Measurements from ENCODE around the gene LOXL3. TPM values are rescaled to one million over a fixed set of nuclear protein-coding genes. Genes with fewer than 3 reads are reported as not detected.
A peak's percentile ranks its signal among the peaks of the same experiment; 100 is the strongest.

Gene LOXL3
- total RNA-seq, 1 donor from 2014 or later = 1.7 TPM

- peaks cover 32% of the 10 kb centered on the region for H3K4me1 Mint-ChIP-seq (ENCODE audit: low read depth)
- no peak overlapping the region for H3K27ac Mint-ChIP-seq
- no peak for DNase-seq (ENCODE audit: low spot score)
- intact Hi-C loops (cut with micrococcal nuclease) = no loop called here
- peaks cover 50% of the 10 kb centered on the region for H3K36me3 Mint-ChIP-seq (ENCODE audit: low read depth)
- peaks cover 4% of the 10 kb centered on the region for H3K27me3 Mint-ChIP-seq (ENCODE audit: low read depth)
- no peaks in the 10 kb centered on the region for H3K9me3 Mint-ChIP-seq
- peak overlapping the region; percentile 50 for H3K4me3 Mint-ChIP-seq (ENCODE audit: low read depth)
These were observed 27.0 kb downstream of the LOXL3 start for GRCh38 chr2:74526649-74527230.

DNA sequence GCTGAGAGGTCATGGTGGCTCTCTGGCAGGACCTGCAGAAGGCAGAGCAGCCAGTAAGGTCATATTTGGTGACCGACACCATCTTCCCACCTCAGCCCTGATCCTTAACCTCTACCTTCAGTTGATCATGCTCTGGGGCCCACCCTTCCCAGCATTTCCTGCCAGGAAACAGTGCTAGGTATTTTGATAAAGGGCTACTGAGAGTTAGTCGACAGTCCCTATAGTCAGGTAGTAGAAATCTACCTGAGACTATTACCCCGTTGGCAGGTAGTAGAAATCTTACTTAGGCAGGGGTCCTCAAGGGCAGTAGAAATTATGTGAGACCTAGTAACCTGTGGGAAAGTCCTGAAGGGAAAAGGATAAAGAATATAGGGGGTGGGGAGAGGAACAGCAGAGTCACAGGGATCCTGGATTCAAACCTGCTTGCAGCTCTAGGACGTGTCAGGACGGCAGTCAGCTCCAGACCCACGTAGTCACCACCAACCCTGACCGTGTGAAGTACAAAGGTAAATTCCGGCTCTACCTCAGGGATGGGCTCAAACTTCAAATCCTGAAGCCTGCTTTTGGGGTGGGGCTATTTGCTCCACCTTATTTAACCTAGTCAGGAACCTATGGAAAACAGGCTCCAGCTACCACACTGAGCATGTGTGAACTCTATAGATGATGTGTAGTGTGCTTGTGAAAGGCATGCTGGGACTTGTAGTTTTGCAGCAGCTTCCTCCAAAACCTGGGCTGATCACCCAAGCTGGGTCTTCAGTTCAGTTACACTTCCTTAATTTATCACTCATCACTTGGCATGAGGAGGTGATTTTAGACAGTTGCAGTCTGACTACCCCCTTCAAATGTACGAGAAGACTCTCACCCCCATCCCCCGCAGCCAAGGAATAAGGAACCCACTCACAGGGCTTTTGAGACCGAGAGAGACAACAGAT is 27.8 kb downstream of the LOXL3 start, which contains the start of gene DQX1:
Gene DQX1 (minus strand): TSS at position 515 of the 932 bp plus-strand sequence. CDS start 502 bp downstream, at position 13.
- intact Hi-C loops (cut with micrococcal nuclease) = no loop called here
- Mint-ChIP-seq H3K9me3 (no peaks in the 10 kb centered on the region), H3K4me3 (ENCODE audit: low read depth) (peak within 1 kb of the TSS; percentile 50), H3K36me3 (ENCODE audit: low read depth) (peaks cover 44% of the 10 kb centered on the region), H3K27me3 (ENCODE audit: low read depth) (peaks cover 4% of the 10 kb centered on the region), H3K4me1 (ENCODE audit: low read depth) (peaks cover 25% of the 10 kb centered on the region), H3K27ac (peak within 1 kb of the TSS; percentile 46)
- no peak for DNase-seq (ENCODE audit: low spot score)

DNA sequence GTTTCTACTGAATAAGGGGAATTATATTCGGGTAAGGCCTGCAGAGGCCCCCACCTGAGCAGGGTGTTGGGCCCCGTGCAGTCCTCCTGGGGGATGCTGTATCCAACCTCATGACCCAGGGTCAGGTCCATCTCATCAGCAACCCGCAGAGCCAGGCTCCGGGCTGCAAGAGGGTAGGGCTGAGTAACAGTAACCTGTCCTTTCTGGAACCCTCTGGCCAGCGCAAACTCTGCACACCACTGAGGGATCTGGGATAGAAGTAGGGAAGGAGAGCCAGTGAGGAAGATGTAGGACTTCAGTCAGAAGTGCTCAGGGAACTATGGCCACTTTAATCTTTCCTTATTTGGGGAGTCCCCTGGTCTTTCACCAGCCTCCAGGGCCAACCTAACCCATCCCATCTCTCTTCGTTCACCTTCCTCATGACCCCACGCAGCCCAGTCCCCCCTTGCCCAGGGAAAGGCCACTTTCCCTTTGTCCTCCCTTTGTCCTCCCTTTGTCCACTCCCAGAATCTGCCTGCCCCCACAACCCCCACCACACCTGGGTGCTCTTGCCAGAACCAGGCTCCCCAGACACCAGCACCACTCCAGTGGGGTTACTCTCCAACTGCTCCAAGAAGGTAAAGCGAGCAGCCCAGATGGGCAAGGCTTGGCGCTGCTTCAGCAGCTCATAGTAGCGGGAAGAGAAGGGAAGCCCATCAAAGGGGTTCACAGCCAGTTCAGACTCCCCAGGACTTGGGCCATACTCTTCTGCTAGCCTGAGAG is 28.6 kb downstream of the LOXL3 start:
- Mint-ChIP-seq H3K36me3 (ENCODE audit: low read depth) (peaks cover 41% of the 10 kb centered on the region), H3K4me1 (ENCODE audit: low read depth) (peaks cover 20% of the 10 kb centered on the region), H3K4me3 (ENCODE audit: low read depth) (no peak overlapping the region), H3K27me3 (ENCODE audit: low read depth) (peaks cover 8% of the 10 kb centered on the region), H3K27ac (no peak overlapping the region), H3K9me3 (no peaks in the 10 kb centered on the region)
- intact Hi-C loops (cut with micrococcal nuclease) = no loop called here
- no peak for DNase-seq (ENCODE audit: low spot score)

- intact Hi-C loops (cut with micrococcal nuclease) = no loop called here
- H3K27me3 Mint-ChIP-seq (ENCODE audit: low read depth) = peaks cover 17% of the 10 kb centered on the region
These were observed 29.7 kb downstream of the LOXL3 start for GRCh38 chr2:74524005-74524404.

GRCh38 chr2:74522516-74522915 is 31.2 kb downstream of the LOXL3 start:
- H3K9me3 Mint-ChIP-seq = no peaks in the 10 kb centered on the region

More at GRCh38 chr2:74524005-74524404, 29.7 kb downstream of the LOXL3 start:
- no peak for DNase-seq (ENCODE audit: low spot score)
- H3K4me1 Mint-ChIP-seq (ENCODE audit: low read depth) = peaks cover 20% of the 10 kb centered on the region
- no peaks in the 10 kb centered on the region for H3K9me3 Mint-ChIP-seq
- peaks cover 38% of the 10 kb centered on the region for H3K36me3 Mint-ChIP-seq (ENCODE audit: low read depth)
- H3K4me3 Mint-ChIP-seq (ENCODE audit: low read depth) = no peak overlapping the region
- H3K27ac Mint-ChIP-seq = no peak overlapping the region

GRCh38 chr2:74516650-74517049 is 37.1 kb downstream of the LOXL3 start:
- intact Hi-C loops (cut with micrococcal nuclease) = no loop called here
- H3K4me3 Mint-ChIP-seq (ENCODE audit: low read depth) = peak overlapping the region; percentile 68

More at GRCh38 chr2:74522516-74522915, 31.2 kb downstream of the LOXL3 start:
- Mint-ChIP-seq H3K36me3 (ENCODE audit: low read depth) (peaks cover 23% of the 10 kb centered on the region), H3K27me3 (ENCODE audit: low read depth) (peaks cover 25% of the 10 kb centered on the region), H3K4me3 (ENCODE audit: low read depth) (no peak overlapping the region), H3K27ac (no peak overlapping the region), H3K4me1 (ENCODE audit: low read depth) (peaks cover 14% of the 10 kb centered on the region)
- DNase-seq (ENCODE audit: low spot score) = no peak
- intact Hi-C loops (cut with micrococcal nuclease) = no loop called here

GRCh38 chr2:74515981-74516633 is 37.6 kb downstream of the LOXL3 start:
- intact Hi-C loops (cut with micrococcal nuclease) = loop anchor here (2.0 kb wide), 1 partner anchor 13 kb away; the partner anchor contains the start of genes AUP1 and HTRA2
- peak; percentile 65 for DNase-seq (ENCODE audit: low spot score)
- Mint-ChIP-seq H3K36me3 (ENCODE audit: low read depth) (peaks cover 14% of the 10 kb centered on the region), H3K9me3 (no peaks in the 10 kb centered on the region), H3K27ac (no peak overlapping the region), H3K27me3 (ENCODE audit: low read depth) (peaks cover 60% of the 10 kb centered on the region), H3K4me1 (ENCODE audit: low read depth) (peaks cover 15% of the 10 kb centered on the region), H3K4me3 (ENCODE audit: low read depth) (peak overlapping the region; percentile 68)

More at GRCh38 chr2:74516650-74517049, 37.1 kb downstream of the LOXL3 start:
- Mint-ChIP-seq H3K9me3 (no peaks in the 10 kb centered on the region), H3K36me3 (ENCODE audit: low read depth) (peaks cover 14% of the 10 kb centered on the region), H3K4me1 (ENCODE audit: low read depth) (peaks cover 13% of the 10 kb centered on the region), H3K27ac (no peak overlapping the region), H3K27me3 (ENCODE audit: low read depth) (peaks cover 54% of the 10 kb centered on the region)
- DNase-seq (ENCODE audit: low spot score) = no peak

GRCh38 chr2:74515271-74515980 is 38.3 kb downstream of the LOXL3 start:
- H3K36me3 Mint-ChIP-seq (ENCODE audit: low read depth) = peaks cover 14% of the 10 kb centered on the region
- DNase-seq (ENCODE audit: low spot score) = no peak
- peak overlapping the region; percentile 77 for H3K4me3 Mint-ChIP-seq (ENCODE audit: low read depth)
- intact Hi-C loops (cut with micrococcal nuclease) = loop anchor here (2.0 kb wide), 1 partner anchor 13 kb away; the partner anchor contains the start of genes AUP1 and HTRA2
- H3K4me1 Mint-ChIP-seq (ENCODE audit: low read depth) = peaks cover 20% of the 10 kb centered on the region
- H3K9me3 Mint-ChIP-seq = no peaks in the 10 kb centered on the region
- no peak overlapping the region for H3K27ac Mint-ChIP-seq
- peaks cover 62% of the 10 kb centered on the region for H3K27me3 Mint-ChIP-seq (ENCODE audit: low read depth)

DNA sequence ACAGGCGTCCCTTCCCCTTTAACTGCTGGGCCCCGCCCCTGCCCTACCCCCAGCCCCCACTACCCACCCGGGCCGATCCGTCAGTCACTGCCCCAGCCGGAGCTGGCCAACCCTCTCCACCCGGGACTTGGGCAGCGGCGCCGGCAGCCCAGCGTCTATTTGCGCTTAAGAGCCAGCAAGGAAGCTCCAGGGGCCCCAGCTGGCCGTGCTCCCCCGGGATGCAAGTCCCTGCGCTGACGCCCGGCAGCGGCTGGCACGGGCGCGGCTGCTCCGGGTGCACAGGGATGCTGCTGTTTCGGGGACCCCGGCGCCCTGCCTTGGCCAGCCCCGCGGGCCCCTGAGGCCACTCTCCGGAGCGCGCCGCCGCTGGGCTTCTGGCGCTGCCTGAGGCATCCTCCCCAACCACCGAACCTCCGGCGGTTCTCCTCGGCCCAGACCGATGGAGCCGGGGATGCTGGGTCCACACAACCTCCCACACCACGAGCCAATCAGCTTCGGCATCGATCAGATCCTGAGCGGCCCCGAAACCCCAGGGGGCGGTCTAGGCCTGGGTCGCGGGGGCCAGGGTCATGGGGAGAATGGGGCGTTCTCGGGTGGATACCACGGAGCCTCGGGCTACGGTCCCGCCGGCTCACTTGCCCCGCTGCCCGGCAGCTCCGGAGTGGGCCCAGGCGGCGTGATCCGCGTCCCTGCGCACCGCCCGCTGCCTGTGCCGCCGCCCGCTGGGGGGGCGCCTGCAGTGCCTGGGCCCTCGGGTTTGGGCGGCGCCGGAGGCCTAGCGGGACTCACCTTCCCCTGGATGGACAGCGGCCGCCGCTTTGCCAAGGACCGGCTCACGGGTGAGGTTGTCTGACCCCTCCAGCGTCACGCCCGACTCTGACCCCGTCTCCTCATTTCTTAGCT is 39.1 kb downstream of the LOXL3 start, which contains the start of gene TLX2:
Gene TLX2 (plus strand): TSS at position 83 of the 903 bp plus-strand sequence. CDS start 357 bp downstream, at position 440.
- H3K9me3 Mint-ChIP-seq = no peaks in the 10 kb centered on the region
- intact Hi-C loops (cut with micrococcal nuclease) = loop anchor here (1.0 to 2.0 kb wide), 2 partner anchors 14 to 15 kb away; partner anchors contain the start of genes AUP1, HTRA2 and LBX2
- H3K27ac Mint-ChIP-seq = no peak within 1 kb of the TSS
- H3K4me1 Mint-ChIP-seq (ENCODE audit: low read depth) = peaks cover 23% of the 10 kb centered on the region
- H3K27me3 Mint-ChIP-seq (ENCODE audit: low read depth) = peaks cover 59% of the 10 kb centered on the region
- DNase-seq (ENCODE audit: low spot score) = no peak
- peaks cover 14% of the 10 kb centered on the region for H3K36me3 Mint-ChIP-seq (ENCODE audit: low read depth)
- peak within 1 kb of the TSS; percentile 77 for H3K4me3 Mint-ChIP-seq (ENCODE audit: low read depth)

GRCh38 chr2:74513605-74514367 is 40.0 kb downstream of the LOXL3 start:
- Mint-ChIP-seq H3K4me1 (ENCODE audit: low read depth) (peaks cover 25% of the 10 kb centered on the region), H3K27me3 (ENCODE audit: low read depth) (peaks cover 54% of the 10 kb centered on the region), H3K36me3 (ENCODE audit: low read depth) (peaks cover 14% of the 10 kb centered on the region), H3K27ac (no peak overlapping the region), H3K9me3 (no peaks in the 10 kb centered on the region), H3K4me3 (ENCODE audit: low read depth) (peak overlapping the region; percentile 51)
- intact Hi-C loops (cut with micrococcal nuclease) = loop anchor here (1.0 to 2.0 kb wide), 2 partner anchors 14 to 15 kb away; partner anchors contain the start of genes AUP1, HTRA2 and LBX2
- DNase-seq (ENCODE audit: low spot score) = no peak
